ENCODE measurements around the gene GPR137B.

GRCh38 chr1:236214761-236215160 is 72.4 kb downstream of the GPR137B start:
- TF ChIP-seq CTCF (IDR thresholded peaks at IDR 0.05) (no peak), ZFX (IDR thresholded peaks at IDR 0.05; ENCODE audit: borderline replicate concordance) (no peak)
